OCI-LY1 (cell line): ENCODE results near the gene PWP1.

Experiments used
- H2AFZ ChIP-seq: fragments of 200-600 bp; sonication (generic), shearing (Covaris generic); 2 replicates; pipeline ENCODE4 v1.6.0; 2014; ENCODE audit warnings: antibody characterized with exemption, mild to moderate bottlenecking, low read length
- H3F3A ChIP-seq: fragments of 200-600 bp; sonication (generic), shearing (Covaris generic); 2 replicates; pipeline ENCODE4 v1.6.0; 2014; ENCODE audit warnings: mild to moderate bottlenecking, antibody characterized with exemption, low read length, moderate library complexity; ENCODE audit not compliant: insufficient read depth
- H3K27ac ChIP-seq: fragments of 200-600 bp; sonication (generic); 2 replicates; pipeline ENCODE4 v1.5.1; 2014; ENCODE audit warnings: low read length, mixed run types, mild to moderate bottlenecking, low read depth; ENCODE audit not compliant: poor library complexity, severe bottlenecking
- H3K27me3 ChIP-seq: fragments of 200-600 bp; sonication (generic); 2 replicates; pipeline ENCODE4 v1.6.0; 2014; ENCODE audit warnings: antibody characterized with exemption, mild to moderate bottlenecking, low read length, moderate library complexity; ENCODE audit not compliant: insufficient read depth
- H3K36me3 ChIP-seq: fragments of 200-600 bp; sonication (generic); 2 replicates; pipeline ENCODE4 v1.6.1; 2014; ENCODE audit warnings: mild to moderate bottlenecking, antibody characterized with exemption, low read length, moderate library complexity, mixed read lengths; ENCODE audit not compliant: insufficient read depth
- H3K4me1 ChIP-seq: fragments of 200-600 bp; sonication (generic); 2 replicates; pipeline ENCODE4 v1.5.1; 2014; ENCODE audit warnings: mild to moderate bottlenecking, low read length, moderate library complexity; ENCODE audit not compliant: insufficient read depth, severe bottlenecking
- H3K4me2 ChIP-seq: fragments of 200-600 bp; sonication (generic), shearing (Covaris generic); 2 replicates; pipeline ENCODE4 v1.6.1; 2014; ENCODE audit warnings: low read length
- H3K4me3 ChIP-seq: fragments of 200-600 bp; sonication (generic); 2 replicates; pipeline ENCODE4 v1.5.1; 2014; ENCODE audit warnings: low read length, low read depth, mild to moderate bottlenecking, mixed read lengths; ENCODE audit not compliant: poor library complexity, severe bottlenecking
- H3K79me2 ChIP-seq: fragments of 200-600 bp; shearing (Covaris generic); 2 replicates; pipeline ENCODE4 v1.6.1; 2016; ENCODE audit warnings: mixed run types, low read length, mixed read lengths; ENCODE audit not compliant: insufficient read depth
- H3K9ac ChIP-seq: fragments of 200-600 bp; sonication (generic), shearing (Covaris generic); 2 replicates; pipeline ENCODE4 v1.6.1; 2014; ENCODE audit warnings: mild to moderate bottlenecking, low read length, mixed read lengths
- H3K9me2 ChIP-seq: fragments of 200-600 bp; sonication (generic), shearing (Covaris generic); 2 replicates; pipeline ENCODE4 v1.6.1; 2014; ENCODE audit warnings: low read depth, mild to moderate bottlenecking, low read length, mixed read lengths
- H3K9me3 ChIP-seq: fragments of 200-600 bp; shearing (Covaris generic); 2 replicates; pipeline ENCODE4 v1.6.1; 2014; ENCODE audit warnings: low read length, mixed read lengths
- H4K20me1 ChIP-seq: fragments of 200-600 bp; sonication (generic), shearing (Covaris generic); 2 replicates; pipeline ENCODE4 v1.6.0; 2016; ENCODE audit warnings: mild to moderate bottlenecking, low read length; ENCODE audit not compliant: insufficient read depth
- EZH2 ChIP-seq: fragments of 200-600 bp; sonication (generic), shearing (Covaris generic); IDR thresholded peaks from 2 replicates; pipeline ENCODE4 v1.8.0; 2017; ENCODE audit warnings: borderline replicate concordance, mixed run types, mild to moderate bottlenecking, antibody characterized with exemption, low read length, moderate library complexity, mixed read lengths
- TF ChIP-seq, protein P1 (sequence below): fragments of 200-600 bp; sonication (generic), shearing (Covaris generic); IDR thresholded peaks from 2 replicates; pipeline ENCODE4 v1.5.1; 2017; ENCODE audit warnings: mild to moderate bottlenecking, antibody characterized with exemption, low read length, moderate library complexity, mixed read lengths

Gene PWP1

DNA sequence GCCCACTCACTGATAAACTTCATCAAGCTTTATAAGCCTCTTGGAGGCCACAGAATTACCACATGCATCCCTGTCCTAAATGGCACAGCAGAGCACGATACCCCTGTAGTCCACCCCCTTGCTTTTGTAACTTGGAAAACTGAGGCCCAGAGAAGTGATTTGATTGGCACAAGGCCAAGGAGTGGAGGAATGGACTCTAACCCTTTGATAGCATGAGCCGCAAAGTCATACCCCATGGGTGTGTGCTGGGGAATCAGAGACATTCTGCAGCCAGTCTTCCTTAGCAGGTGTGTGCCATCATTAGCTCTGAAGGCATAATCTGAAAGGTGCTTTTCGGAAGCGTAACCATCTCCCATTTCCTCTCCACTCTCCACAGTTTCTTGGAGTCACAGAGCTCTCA lies 28.5 kb upstream of the PWP1 start:
- Histone ChIP-seq H3K27me3 (no peaks in the 10 kb centered on the region), H3K27ac (no peak overlapping the region), H3K9me2 (no peaks in the 10 kb centered on the region), H3F3A (no peaks in the 10 kb centered on the region), H3K4me2 (no peak overlapping the region), H3K4me1 (no peaks in the 10 kb centered on the region), H3K9ac (no peak overlapping the region), H3K4me3 (no peak overlapping the region), H4K20me1 (no peaks in the 10 kb centered on the region), H3K9me3 (no peaks in the 10 kb centered on the region), H3K79me2 (no peaks in the 10 kb centered on the region), H2AFZ (no peak overlapping the region), H3K36me3 (no peaks in the 10 kb centered on the region)
- no peak for TF ChIP-seq EZH2
- TF ChIP-seq, protein P1, sequence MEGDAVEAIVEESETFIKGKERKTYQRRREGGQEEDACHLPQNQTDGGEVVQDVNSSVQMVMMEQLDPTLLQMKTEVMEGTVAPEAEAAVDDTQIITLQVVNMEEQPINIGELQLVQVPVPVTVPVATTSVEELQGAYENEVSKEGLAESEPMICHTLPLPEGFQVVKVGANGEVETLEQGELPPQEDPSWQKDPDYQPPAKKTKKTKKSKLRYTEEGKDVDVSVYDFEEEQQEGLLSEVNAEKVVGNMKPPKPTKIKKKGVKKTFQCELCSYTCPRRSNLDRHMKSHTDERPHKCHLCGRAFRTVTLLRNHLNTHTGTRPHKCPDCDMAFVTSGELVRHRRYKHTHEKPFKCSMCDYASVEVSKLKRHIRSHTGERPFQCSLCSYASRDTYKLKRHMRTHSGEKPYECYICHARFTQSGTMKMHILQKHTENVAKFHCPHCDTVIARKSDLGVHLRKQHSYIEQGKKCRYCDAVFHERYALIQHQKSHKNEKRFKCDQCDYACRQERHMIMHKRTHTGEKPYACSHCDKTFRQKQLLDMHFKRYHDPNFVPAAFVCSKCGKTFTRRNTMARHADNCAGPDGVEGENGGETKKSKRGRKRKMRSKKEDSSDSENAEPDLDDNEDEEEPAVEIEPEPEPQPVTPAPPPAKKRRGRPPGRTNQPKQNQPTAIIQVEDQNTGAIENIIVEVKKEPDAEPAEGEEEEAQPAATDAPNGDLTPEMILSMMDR, result no peak

DNA sequence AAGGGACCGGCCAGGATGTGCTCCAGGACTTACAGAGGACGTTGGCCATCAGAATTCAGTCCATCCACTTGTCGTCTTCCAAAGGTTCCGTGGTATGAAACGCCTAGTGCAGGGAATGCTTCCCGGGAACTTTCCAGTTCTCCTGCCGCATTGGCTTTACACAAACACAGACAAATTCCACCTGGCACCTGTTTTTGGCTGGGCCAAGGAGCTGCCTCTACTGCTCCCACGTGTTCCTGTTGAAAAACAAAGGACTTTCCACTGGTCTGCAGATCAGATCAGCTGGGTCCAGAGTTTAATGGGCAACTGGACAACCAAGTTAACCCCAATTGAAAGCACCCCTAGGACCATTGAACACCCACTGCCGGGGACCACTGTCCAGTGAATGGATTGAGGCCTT lies 28.0 kb upstream of the PWP1 start:
- Histone ChIP-seq H3K4me3 (no peak overlapping the region), H3K27me3 (no peaks in the 10 kb centered on the region), H3K4me2 (no peak overlapping the region)

GRCh38 chr12:107660235-107660634 lies 25.4 kb upstream of the PWP1 start:
- Histone ChIP-seq H4K20me1 (no peaks in the 10 kb centered on the region), H3K36me3 (no peaks in the 10 kb centered on the region), H2AFZ (no peak overlapping the region), H3K9me3 (no peaks in the 10 kb centered on the region), H3K4me2 (no peak overlapping the region), H3K27ac (no peak overlapping the region), H3K27me3 (no peaks in the 10 kb centered on the region), H3K79me2 (no peaks in the 10 kb centered on the region), H3F3A (no peaks in the 10 kb centered on the region), H3K4me1 (no peaks in the 10 kb centered on the region), H3K4me3 (no peak overlapping the region), H3K9me2 (no peaks in the 10 kb centered on the region), H3K9ac (no peak overlapping the region)
- TF ChIP-seq, protein P1, result no peak
- TF ChIP-seq EZH2, result no peak

More for the DNA sequence above, 28.0 kb upstream of the PWP1 start:
- Histone ChIP-seq H3K36me3 (no peaks in the 10 kb centered on the region), H3K4me1 (no peaks in the 10 kb centered on the region), H3K9me2 (no peaks in the 10 kb centered on the region), H2AFZ (no peak overlapping the region), H3K9me3 (no peaks in the 10 kb centered on the region), H3K79me2 (no peaks in the 10 kb centered on the region), H3K27ac (no peak overlapping the region), H4K20me1 (no peaks in the 10 kb centered on the region), H3K9ac (no peak overlapping the region), H3F3A (no peaks in the 10 kb centered on the region)
- TF ChIP-seq EZH2, result no peak
- TF ChIP-seq, protein P1, result no peak
